K562 treated with DMSO at 1 percent for 12 hours (cell line): ENCODE data around the gene ANOS1. TPM values are rescaled to one million over a fixed set of nuclear protein-coding genes. Genes with fewer than 3 reads are reported as not detected.

Source experiments
- total RNA-seq: library from RNA; unstranded; fragments of 300-600 nt; gene quantifications from 2 replicates; pipeline ENCODE4 v1.2.3, GENCODE V29; 2022; ENCODE audit not compliant: insufficient read depth

Gene ANOS1
- not detected in 2 replicates for total RNA-seq

DNA sequence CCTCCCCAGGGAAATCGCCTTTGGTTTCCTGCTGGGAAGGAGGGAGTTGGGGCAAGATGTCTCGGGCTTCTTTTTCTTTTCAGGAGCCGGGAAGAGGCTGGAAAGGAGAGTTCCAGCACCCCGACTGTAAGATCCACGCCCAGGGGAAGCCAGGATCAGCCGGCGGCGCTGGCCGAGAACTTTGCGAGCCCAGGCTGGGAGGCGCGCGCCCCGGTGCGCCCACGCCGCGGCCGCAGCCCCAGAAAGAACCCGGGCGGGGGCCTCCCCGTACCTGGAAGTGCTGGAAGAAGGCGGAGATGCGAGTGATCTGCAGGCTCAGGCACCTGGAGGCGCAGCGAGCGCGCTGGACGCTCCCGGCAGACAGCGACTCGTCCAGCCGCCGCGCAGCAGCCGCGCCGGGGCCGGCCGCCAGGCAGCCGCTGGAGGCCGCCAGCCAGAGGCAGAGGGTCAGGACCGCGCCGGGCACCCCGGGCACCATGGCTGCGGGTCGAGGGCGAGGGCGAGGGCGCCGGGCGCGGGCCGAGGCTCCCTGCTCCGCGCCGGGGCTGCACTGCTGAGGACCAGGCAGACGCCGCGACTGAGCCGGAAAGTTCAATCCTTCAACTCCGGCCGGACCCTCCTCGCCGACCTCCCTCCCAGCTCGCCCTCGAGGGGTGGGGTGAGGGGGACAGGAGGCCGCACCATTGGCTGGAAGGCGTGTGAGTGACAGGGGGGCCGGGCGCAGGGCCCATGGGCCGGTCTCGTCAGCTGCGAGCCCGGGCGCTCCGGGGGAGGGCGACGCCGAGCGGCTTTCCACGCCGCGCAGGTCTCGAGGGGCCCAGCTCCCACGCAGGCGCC is at the start of gene ANOS1:
ANOS1 (minus strand) TSS at position 579 of the 837 bp plus-strand sequence; CDS start at position 478, 101 bp downstream.

Other genes with a start within 250 kb of the ANOS1 start
- not detected in 2 replicates for gene FAM9A, start 69.2 kb upstream of the ANOS1 start, total RNA-seq